ENCODE data around the gene CUL2.
A peak's percentile ranks its signal among the peaks of the same experiment; 100 is the strongest.
"Not testable (repeated sequence)": the region's sequence is repeated elsewhere in the genome, so short reads cannot be mapped to it uniquely, and the experiment has no call there.

CUL2 gene

GRCh38 chr10:35090162-35090954, at the start of gene CUL2:
CUL2 (minus strand) TSS chr10:35090341; CDS start chr10:35071317, 19,024 bp downstream.
- peak; percentile 86 to 89 for DNase-seq (ENCODE audit: low read depth in 2 of 2)

- no peak for DNase-seq (ENCODE audit: low read depth in 2 of 2)
Measured at GRCh38 chr10:35136263-35136815, 46.2 kb upstream of the CUL2 start.

- DNase-seq (ENCODE audit: low read depth in 2 of 2): no peak
Measured at GRCh38 chr10:35135861-35136260, 45.7 kb upstream of the CUL2 start.

- no peak for DNase-seq (ENCODE audit: low read depth in 2 of 2)
Measured at GRCh38 chr10:35133586-35133985, 43.4 kb upstream of the CUL2 start.

GRCh38 chr10:35132727-35133126, 42.6 kb upstream of the CUL2 start:
- no peak for DNase-seq (ENCODE audit: low read depth in 2 of 2)

- no peak for DNase-seq (ENCODE audit: low read depth in 2 of 2)
Measured at GRCh38 chr10:35130663-35131062, 40.5 kb upstream of the CUL2 start.

- DNase-seq (ENCODE audit: low read depth in 2 of 2): no peak
Measured at GRCh38 chr10:35129185-35129674, 39.1 kb upstream of the CUL2 start.

- peak; percentile 49 to 58 for DNase-seq (ENCODE audit: low read depth in 2 of 2)
Measured at GRCh38 chr10:35127289-35127891, 37.2 kb upstream of the CUL2 start.

GRCh38 chr10:35126530-35127288, 36.6 kb upstream of the CUL2 start, which contains the start of gene CREM:
CREM (plus strand) TSS chr10:35126846; CDS start chr10:35137836, 10,990 bp downstream.
- peak; percentile 100 for DNase-seq (ENCODE audit: low read depth in 2 of 2)

- DNase-seq (ENCODE audit: low read depth in 2 of 2): no peak
Measured at GRCh38 chr10:35126062-35126529, 36.0 kb upstream of the CUL2 start.

- DNase-seq (ENCODE audit: low read depth in 2 of 2): no peak
Measured at GRCh38 chr10:35124540-35124939, 34.4 kb upstream of the CUL2 start.

- no peak for DNase-seq (ENCODE audit: low read depth in 2 of 2)
Measured at GRCh38 chr10:35119378-35119777, 29.2 kb upstream of the CUL2 start.

GRCh38 chr10:35112571-35112970, 22.4 kb upstream of the CUL2 start:
- DNase-seq (ENCODE audit: low read depth in 2 of 2): no peak

- DNase-seq (ENCODE audit: low read depth in 2 of 2): no peak
Measured at GRCh38 chr10:35103882-35104281, 13.7 kb upstream of the CUL2 start.

- DNase-seq (ENCODE audit: low read depth in 2 of 2): no peak
Measured at GRCh38 chr10:35097510-35097909, 7.4 kb upstream of the CUL2 start.

- no peak for DNase-seq (ENCODE audit: low read depth in 2 of 2)
Measured at GRCh38 chr10:35096312-35096711, 6.2 kb upstream of the CUL2 start.

GRCh38 chr10:35092851-35093250, 2.7 kb upstream of the CUL2 start:
- DNase-seq (ENCODE audit: low read depth in 2 of 2): no peak

- DNase-seq (ENCODE audit: low read depth in 2 of 2): no peak
Measured at GRCh38 chr10:35091994-35092790, 2.1 kb upstream of the CUL2 start.

- peak in 1 of 2 donors; percentile 0 for DNase-seq (ENCODE audit: low read depth in 2 of 2)
Measured at GRCh38 chr10:35089611-35090161, 455 bp downstream of the CUL2 start.

- no peak for DNase-seq (ENCODE audit: low read depth in 2 of 2)
Measured at GRCh38 chr10:35083242-35083641, 6.9 kb downstream of the CUL2 start.

- DNase-seq (ENCODE audit: low read depth in 2 of 2): not testable (repeated sequence)
Measured at GRCh38 chr10:35080261-35080660, 9.9 kb downstream of the CUL2 start.

Measured in stimulated activated CD4-positive, alpha-beta T cell treated with anti-CD3 and anti-CD28 coated beads, Interleukin-4, amount 100 ng/mL, for 48 hours (primary cell).